Measurements from ENCODE around the gene ASB8.
A peak's percentile ranks its signal among the peaks of the same experiment; 100 is the strongest.
"Not testable (repeated sequence)": the region's sequence is repeated elsewhere in the genome, so short reads cannot be mapped to it uniquely, and the experiment has no call there.

ASB8 gene

DNA sequence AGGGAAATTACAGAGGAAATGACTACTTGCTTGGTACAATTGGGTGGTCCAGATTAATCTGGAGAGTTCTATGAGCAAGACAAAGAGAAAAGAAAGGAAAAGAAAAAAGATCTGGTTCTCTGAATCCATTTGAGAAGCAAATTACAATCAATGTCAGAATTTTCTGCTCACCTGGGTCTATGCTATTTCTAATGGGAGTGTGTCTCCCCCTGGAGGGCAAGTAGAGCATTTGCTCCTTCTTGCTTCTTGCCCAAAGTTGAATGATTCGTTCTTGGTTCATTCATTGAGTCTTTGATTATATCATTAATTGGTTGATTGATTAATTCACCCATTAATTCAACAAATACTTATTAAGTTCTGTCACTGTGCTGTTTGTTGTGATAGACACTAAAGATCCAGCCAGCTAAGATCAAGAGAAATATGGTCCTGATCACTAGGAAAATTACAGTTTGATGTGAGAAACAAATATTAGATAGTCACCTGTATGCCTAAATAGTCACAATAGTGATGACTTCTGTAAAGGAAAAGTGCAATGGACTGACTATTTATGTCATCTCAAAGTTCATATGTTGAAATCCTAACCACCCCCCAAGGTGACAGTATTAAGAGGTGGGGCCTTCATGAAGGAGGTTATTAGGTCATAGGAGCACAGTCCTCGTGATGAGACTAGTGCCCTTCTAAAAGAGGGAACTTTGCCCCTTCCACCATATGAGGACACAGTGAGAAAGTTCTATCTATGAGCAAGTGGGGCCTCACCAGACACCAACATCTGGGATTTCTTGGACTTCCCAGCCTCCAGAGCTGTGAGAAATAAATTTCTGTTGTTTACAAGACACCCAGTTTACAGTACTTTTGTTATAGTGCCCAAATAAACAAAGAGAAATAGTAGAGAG lies 8.0 kb upstream of the ASB8 start:
- Mint-ChIP-seq H3K27ac (no peak overlapping the region), H3K36me3 (no peaks in the 10 kb centered on the region), H3K27me3 (peaks cover 4% of the 10 kb centered on the region), H3K4me3 (no peak overlapping the region), H3K4me1 (peaks cover 9% of the 10 kb centered on the region), H3K9me3 (no peaks in the 10 kb centered on the region)

DNA sequence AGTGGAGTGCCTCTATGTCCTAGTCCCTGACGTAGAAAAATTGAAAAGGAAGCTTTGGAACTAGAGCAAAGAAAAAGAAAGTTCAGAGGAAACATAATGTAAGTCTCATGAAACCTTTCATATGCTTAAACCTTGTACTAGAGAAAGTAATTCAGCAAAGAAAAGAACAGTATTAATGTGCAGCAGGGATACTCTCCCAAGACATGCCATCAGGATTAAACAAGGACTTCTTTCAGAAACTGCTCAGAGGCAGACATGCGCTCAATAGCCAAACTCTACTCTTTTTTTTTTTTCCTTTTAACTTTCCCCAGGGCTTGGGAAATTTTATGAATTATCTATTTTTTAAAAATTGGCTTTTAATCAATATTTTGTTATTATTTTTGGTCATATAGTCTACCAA lies 7.1 kb upstream of the ASB8 start:
- Mint-ChIP-seq H3K36me3 (no peaks in the 10 kb centered on the region), H3K4me1 (peaks cover 13% of the 10 kb centered on the region), H3K4me3 (no peak overlapping the region), H3K9me3 (no peaks in the 10 kb centered on the region), H3K27me3 (peaks cover 4% of the 10 kb centered on the region), H3K27ac (no peak overlapping the region)

DNA sequence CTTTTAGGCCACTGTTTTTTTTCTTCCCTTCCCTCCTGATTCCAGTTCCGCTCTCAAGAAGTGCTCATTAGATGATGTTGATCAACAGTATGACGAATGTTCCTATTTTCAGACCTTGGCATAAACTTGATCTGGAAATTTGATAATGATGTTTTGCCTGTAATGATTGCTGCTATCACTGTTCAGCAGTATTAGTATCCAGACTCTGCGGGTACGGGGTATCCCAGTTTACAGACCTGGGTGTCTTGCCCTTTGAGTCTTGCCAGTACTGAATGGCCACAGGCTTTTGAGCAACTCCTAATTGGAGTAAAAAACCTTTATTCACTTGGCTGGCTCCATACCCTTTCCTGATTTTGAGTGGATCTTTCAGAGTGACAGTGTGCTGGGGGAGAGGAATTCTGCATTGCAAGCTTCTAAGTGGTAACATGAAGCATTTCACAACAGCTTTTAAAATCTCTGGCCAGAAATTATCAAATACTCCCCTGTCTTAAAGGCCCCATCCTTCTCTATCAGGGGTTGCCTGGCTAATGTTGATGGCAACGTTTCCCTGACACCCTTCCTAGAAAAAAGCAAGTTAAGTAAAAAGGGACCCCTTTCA lies 5.9 kb upstream of the ASB8 start:
- Mint-ChIP-seq H3K27ac (no peak overlapping the region), H3K36me3 (no peaks in the 10 kb centered on the region), H3K9me3 (no peaks in the 10 kb centered on the region), H3K4me3 (no peak overlapping the region), H3K27me3 (peaks cover 4% of the 10 kb centered on the region), H3K4me1 (peaks cover 22% of the 10 kb centered on the region)

DNA sequence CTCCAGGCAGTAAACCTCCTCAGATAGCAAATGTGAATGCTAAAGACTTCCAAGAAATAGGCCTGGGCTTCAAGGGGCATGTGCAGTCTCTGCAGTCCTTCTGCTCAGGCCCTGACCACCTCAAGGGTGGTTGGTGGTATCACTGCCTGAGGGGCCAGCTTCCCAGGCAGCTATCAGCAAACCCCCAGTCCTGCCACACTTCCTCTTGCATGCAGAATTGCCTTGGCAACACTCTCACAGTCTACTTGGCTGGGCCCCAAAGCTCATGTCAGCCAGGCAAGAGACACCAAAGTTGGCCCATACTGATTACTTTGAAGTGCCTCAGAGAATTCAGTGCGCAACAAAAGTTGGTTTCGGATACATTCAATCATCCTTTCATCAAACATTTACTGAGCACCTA lies 3.5 kb upstream of the ASB8 start:
- Mint-ChIP-seq H3K36me3 (no peaks in the 10 kb centered on the region), H3K9me3 (no peaks in the 10 kb centered on the region), H3K27me3 (peaks cover 2% of the 10 kb centered on the region), H3K4me3 (no peak overlapping the region), H3K27ac (no peak overlapping the region), H3K4me1 (peaks cover 42% of the 10 kb centered on the region)

DNA sequence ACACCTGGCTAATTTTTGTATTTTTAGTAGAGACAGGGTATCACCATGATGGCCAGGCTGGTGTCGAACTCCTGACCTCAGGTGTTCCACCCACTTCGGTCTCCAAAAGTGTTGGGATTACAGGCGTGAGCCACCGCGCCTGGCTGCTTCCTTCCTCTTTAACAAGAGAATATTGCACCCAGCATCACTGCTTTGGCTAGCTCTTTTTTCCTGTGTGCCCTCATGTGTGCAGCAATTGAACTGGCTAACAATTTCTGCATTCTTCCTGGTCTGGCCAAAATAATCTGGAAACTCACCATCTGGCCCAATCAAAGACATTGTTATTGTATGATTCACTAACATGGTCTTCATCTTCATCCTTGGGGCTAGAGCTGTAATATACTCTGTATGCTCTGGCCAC lies 2.7 kb upstream of the ASB8 start:
- H3K4me3 Mint-ChIP-seq, result no peak overlapping the region
- no peaks in the 10 kb centered on the region for H3K36me3 Mint-ChIP-seq
- no peak overlapping the region for H3K27ac Mint-ChIP-seq
- no peaks in the 10 kb centered on the region for H3K9me3 Mint-ChIP-seq
- peaks cover 42% of the 10 kb centered on the region for H3K4me1 Mint-ChIP-seq
- H3K27me3 Mint-ChIP-seq, result no peaks in the 10 kb centered on the region

DNA sequence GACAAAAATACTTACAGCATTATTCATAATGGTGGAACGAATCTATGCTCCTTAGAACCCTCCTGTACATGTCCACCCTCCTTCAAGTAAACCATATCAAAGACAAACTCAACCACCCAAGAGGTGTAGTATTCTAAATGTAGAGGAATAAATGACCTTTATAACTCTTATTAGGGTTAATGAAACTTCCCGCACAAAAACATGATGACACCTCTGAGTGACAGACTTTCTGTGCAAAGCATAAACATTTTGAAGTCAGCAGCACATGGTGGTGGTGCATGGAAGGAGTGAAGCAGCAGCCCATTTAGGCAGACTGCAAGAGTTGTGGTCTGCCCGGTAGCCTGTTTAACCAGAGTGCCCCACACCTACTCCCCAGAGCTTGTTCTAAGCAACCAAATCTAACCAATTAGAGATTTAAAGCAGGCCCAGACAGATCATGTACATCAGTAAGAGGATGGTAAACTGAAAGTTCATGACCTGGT lies 615 bp upstream of the ASB8 start:
- Mint-ChIP-seq H3K36me3 (peaks cover 2% of the 10 kb centered on the region), H3K4me1 (peaks cover 57% of the 10 kb centered on the region), H3K9me3 (no peaks in the 10 kb centered on the region), H3K27me3 (no peaks in the 10 kb centered on the region), H3K27ac (peak overlapping the region; percentile 97), H3K4me3 (peak overlapping the region; percentile 97)

DNA sequence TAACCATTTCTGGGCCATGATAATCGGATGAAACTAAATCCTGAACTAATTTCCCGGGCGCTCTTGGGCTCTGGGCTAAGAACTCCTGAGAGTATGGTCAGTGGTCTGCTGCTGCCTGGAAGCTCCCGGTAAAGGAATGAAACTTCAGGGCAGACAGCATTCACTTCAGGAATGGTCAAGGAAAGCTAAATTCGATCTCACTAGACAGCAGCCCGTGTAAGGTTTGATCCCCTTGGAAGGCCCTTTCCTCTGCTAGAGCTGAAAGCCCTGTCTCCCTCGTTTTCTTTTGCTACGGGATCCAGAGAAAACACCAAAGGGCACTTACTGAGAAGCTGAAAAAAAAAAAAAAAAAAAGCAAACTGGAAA lies 680 bp downstream of the ASB8 start:
- H3K4me3 Mint-ChIP-seq, result peak overlapping the region; percentile 97
- H3K4me1 Mint-ChIP-seq, result peaks cover 59% of the 10 kb centered on the region
- H3K27me3 Mint-ChIP-seq, result no peaks in the 10 kb centered on the region
- H3K9me3 Mint-ChIP-seq, result no peaks in the 10 kb centered on the region
- H3K36me3 Mint-ChIP-seq, result peaks cover 2% of the 10 kb centered on the region
- peak overlapping the region; percentile 84 for H3K27ac Mint-ChIP-seq

DNA sequence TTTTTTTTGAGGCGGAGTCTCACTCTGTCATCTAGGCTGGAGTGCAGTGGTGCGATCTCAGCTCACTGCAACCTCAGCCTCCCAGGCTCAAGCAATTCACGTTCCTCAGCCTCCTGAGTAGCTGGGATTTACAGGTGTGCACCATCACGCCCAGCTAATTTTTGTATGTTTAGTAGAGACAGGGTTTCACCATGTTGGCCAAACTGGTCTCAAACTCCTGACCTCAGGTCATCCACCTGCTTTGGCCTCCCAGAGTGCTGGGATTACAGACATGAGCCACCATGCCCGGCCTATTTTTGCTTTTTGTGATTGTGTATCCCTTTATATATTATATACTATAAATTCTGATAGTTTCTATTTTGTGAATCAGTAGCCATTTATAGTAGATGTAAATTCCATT lies 1.5 kb downstream of the ASB8 start:
- H3K27ac Mint-ChIP-seq, result not testable (repeated sequence)
- H3K4me1 Mint-ChIP-seq, result peaks cover 54% of the 10 kb centered on the region

DNA sequence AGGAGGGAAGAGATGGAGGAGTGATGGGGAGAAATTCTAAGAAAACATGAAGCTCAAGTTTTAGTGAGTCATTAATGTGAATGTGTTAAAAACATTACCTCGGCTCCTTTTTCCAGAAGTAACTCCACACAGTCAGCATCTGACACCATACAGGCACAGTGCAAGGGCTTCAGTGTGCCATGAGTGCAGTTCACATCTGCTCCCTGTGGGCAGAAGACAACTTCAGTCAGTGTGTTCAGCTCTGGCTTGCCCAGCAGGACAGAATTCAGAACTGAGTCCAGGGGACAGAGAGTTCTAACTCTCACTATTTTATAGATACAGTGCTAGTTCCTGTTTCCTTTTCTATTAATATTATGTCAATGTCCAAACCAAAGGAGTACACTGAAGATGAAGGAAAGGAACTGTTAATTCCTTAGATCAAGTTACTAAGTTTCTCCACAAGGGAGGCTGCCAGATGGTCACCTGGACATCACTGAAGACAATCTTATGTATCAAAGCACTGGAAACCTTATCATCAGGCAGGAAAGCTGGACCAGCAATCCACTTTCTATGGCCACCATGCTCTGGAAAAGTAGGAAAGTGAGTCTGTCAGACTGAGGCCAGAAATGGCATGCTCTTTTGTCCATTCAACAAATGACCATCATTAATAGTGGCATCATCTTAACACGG lies 6.1 kb downstream of the ASB8 start:
- peak overlapping the region; percentile 89 for H3K27ac Mint-ChIP-seq
- peaks cover 28% of the 10 kb centered on the region for H3K4me1 Mint-ChIP-seq
- H3K9me3 Mint-ChIP-seq, result no peaks in the 10 kb centered on the region
- H3K4me3 Mint-ChIP-seq, result no peak overlapping the region
- peaks cover 14% of the 10 kb centered on the region for H3K36me3 Mint-ChIP-seq
- H3K27me3 Mint-ChIP-seq, result no peaks in the 10 kb centered on the region

More for the DNA sequence above, 1.5 kb downstream of the ASB8 start:
- H3K9me3 Mint-ChIP-seq, H3K27me3 Mint-ChIP-seq, H3K4me3 Mint-ChIP-seq, H3K36me3 Mint-ChIP-seq: not testable (repeated sequence)

DNA sequence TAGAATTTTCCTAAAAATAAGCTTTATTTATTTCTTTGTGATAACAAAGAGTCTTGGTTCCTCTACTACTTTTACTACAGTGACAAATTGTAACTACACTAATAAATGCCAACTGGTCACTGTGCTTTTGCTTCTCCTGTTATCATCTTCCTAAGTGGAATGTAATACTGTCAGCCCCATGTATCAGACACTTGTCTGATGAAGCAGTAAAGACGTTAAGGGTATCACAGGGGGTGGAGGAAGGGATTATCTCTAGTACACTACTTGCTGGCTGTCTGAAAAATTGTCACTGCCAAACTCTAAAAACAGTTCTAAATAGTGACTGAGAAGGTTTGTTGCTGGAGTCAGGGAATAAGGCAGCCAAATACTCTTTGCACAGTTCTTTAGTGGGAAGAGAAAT lies 11.3 kb downstream of the ASB8 start:
- peak overlapping the region; percentile 41 for H3K27ac Mint-ChIP-seq
- no peaks in the 10 kb centered on the region for H3K9me3 Mint-ChIP-seq
- H3K4me1 Mint-ChIP-seq, result peaks cover 8% of the 10 kb centered on the region
- H3K27me3 Mint-ChIP-seq, result no peaks in the 10 kb centered on the region
- peaks cover 16% of the 10 kb centered on the region for H3K36me3 Mint-ChIP-seq
- H3K4me3 Mint-ChIP-seq, result no peak overlapping the region

DNA sequence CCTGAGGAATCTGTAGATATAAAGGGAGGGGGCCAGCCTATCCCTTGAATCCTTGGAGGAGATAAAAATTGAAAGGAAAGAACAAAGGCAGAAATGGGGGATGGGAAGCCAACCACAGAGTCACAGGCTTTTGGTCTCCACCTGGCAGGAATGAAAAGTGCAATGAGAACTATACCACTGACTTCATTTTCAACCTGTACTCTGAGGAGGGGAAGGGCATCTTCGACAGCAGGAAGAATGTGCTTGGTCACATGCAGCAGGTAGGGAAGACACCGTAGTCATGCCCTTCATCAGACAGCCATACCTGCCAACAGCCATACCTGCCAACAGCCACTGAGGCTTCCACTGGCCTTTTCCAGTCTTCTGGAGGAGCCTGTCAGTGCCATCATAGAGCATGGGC lies 13.4 kb downstream of the ASB8 start:
- no peak overlapping the region for H3K27ac Mint-ChIP-seq
- no peaks in the 10 kb centered on the region for H3K27me3 Mint-ChIP-seq
- H3K9me3 Mint-ChIP-seq, result no peaks in the 10 kb centered on the region
- peaks cover 7% of the 10 kb centered on the region for H3K36me3 Mint-ChIP-seq
- peaks cover 5% of the 10 kb centered on the region for H3K4me1 Mint-ChIP-seq
- H3K4me3 Mint-ChIP-seq, result no peak overlapping the region

DNA sequence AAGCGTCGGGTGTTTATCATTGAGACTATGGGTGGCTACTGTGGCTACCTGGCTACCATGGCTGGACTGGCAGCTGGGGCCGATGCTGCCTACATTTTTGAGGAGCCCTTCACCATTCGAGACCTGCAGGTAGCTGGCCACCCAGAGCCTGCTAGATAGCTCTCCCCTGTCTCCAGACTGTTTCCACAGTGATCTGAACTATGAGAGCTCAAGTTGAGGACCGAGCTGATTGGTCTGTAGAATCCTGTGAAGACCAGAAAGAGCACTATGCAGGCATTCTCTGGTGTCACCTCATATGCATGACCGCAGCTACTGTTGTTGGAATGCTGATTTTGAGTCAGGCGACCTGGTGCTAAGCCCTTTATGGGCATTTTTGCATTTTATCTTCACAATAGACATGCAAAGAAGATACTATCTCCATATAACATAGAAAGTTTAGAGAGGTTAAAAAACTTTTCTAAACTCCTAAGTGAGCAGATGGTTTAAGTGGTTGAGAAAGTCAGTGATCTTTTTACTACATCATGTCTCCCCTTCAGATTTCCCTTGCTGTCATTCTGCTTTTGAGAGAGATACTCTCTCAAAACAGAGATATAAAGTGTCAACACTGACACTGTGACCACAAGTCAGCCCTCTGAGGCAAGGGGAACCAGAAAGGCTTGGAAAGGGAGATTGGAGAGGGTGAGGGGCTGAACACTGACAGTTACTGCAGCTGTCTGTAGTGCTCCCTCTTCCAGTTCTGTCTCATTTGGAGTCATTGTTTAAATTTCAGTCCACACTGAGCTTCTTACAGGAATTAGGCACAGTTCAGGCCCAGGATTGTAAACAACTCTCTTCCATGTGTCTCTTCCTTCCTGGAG lies 14.3 kb downstream of the ASB8 start:
- Mint-ChIP-seq H3K4me1 (peaks cover 5% of the 10 kb centered on the region), H3K9me3 (no peaks in the 10 kb centered on the region), H3K4me3 (no peak overlapping the region), H3K27ac (no peak overlapping the region), H3K27me3 (no peaks in the 10 kb centered on the region), H3K36me3 (peaks cover 6% of the 10 kb centered on the region)

DNA sequence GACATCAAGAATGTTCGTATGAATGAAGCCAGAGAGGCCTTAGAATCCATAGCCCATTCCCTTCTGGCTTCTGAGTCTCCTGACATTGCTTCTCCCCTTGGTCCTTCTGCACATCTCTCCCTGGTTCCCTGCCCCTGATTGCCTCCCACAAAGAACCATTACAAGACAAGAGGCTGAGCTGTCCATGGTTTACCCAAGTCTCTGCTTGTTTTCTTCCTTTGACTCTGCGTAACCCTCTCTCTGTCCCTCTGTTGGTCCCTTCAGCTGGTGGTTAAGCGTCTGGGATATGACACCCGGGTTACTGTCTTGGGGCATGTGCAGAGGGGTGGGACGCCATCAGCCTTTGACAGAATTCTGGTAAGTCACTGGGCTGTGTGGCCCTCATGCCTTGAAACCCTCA lies 22.3 kb downstream of the ASB8 start:
- H3K27me3 Mint-ChIP-seq, result no peaks in the 10 kb centered on the region
- no peaks in the 10 kb centered on the region for H3K9me3 Mint-ChIP-seq
- H3K4me3 Mint-ChIP-seq, result no peak overlapping the region
- H3K36me3 Mint-ChIP-seq, result peaks cover 8% of the 10 kb centered on the region
- no peaks in the 10 kb centered on the region for H3K4me1 Mint-ChIP-seq
- no peak overlapping the region for H3K27ac Mint-ChIP-seq

DNA sequence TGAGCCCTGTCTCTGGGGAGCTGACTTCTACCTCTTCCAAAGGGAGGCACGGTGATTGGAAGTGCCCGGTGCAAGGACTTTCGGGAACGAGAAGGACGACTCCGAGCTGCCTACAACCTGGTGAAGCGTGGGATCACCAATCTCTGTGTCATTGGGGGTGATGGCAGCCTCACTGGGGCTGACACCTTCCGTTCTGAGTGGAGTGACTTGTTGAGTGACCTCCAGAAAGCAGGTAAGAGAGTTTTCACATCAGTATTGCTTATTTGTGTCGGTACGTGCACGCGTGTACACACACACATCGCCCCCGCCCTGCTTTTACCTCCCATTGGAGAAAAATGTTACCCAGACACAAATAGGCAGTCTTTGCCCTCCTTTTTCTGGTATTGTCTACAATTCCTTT lies 24.5 kb downstream of the ASB8 start:
- no peaks in the 10 kb centered on the region for H3K9me3 Mint-ChIP-seq
- H3K36me3 Mint-ChIP-seq, result peaks cover 10% of the 10 kb centered on the region

DNA sequence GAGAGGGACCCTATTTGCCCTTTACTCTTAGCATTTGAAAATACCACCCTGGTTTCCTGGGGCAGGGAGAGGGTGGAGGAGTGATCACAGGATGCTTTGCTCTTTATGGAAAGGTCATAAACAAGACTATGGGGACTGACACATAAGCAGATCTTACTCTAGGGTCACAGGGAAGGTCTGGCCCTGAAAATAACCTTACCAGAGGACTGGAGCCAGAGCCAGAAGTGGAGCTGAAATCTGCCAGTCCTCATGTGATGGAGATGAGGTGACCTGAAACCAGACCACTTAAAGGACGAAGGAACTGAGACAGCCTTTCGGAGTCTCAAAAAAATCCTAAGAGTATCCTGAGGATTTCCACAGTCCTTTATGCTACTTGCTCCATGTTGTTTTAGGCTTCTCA lies 25.8 kb downstream of the ASB8 start:
- H3K27ac Mint-ChIP-seq, result no peak overlapping the region
- no peaks in the 10 kb centered on the region for H3K9me3 Mint-ChIP-seq
- H3K4me1 Mint-ChIP-seq, result no peaks in the 10 kb centered on the region
- H3K4me3 Mint-ChIP-seq, result no peak overlapping the region
- no peaks in the 10 kb centered on the region for H3K27me3 Mint-ChIP-seq
- peaks cover 14% of the 10 kb centered on the region for H3K36me3 Mint-ChIP-seq

More for the DNA sequence above, 24.5 kb downstream of the ASB8 start:
- Mint-ChIP-seq H3K4me3 (no peak overlapping the region), H3K27me3 (no peaks in the 10 kb centered on the region), H3K4me1 (no peaks in the 10 kb centered on the region), H3K27ac (no peak overlapping the region)

Measured in activated naive CD4-positive, alpha-beta T cell treated with anti-CD3 and anti-CD28 coated beads, Interleukin-2, amount 50 U/mL, for 24 hours (primary cell).